Epithelial cell of proximal tubule (primary cell): ENCODE results near the gene TTC21B. TPM values are rescaled to one million over a fixed set of nuclear protein-coding genes. Genes with fewer than 3 reads are reported as not detected.

Experiments used
- DNase-seq: peaks from one replicate; pipeline ENCODE4 v3.0.0-alpha.2; 2011; ENCODE audit warnings: low read depth
- H3K4me3 ChIP-seq: 2 replicates; pipeline ENCODE4 v1.5.1; 2011; ENCODE audit warnings: low read depth, mild to moderate bottlenecking, low read length
- total RNA-seq: library from RNA; depleted of rRNA; stranded (reverse); fragments of >200 nt; gene quantifications from 2 replicates; pipeline ENCODE4 v1.2.3, GENCODE V29; 2015
- TF ChIP-seq, protein P1 (sequence below): conservative IDR thresholded peaks from 2 replicates; pipeline ENCODE4 v1.5.1; 2012; ENCODE audit warnings: low read depth, mild to moderate bottlenecking, low read length

Gene TTC21B
- total RNA-seq, 1 donor from 2014 or later: 9.1 TPM

DNA sequence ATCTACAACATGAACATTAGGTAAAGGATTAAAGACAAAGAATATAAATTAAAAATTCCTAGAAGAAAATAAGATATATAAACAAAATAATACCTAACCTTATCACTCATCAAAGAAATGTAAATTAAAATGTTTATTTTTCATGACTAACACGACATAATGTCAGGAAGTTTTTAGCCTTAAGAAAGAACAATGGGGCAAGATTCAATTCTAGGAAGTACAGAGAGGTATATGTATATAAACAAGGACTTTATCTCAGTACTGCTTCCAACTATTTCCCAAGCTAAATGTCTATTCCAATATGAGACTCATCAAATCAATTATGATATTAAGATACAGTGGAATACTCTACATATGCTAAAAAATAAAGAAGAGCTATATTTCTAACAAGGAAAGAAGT, 44.1 kb downstream of the TTC21B start:
- TF ChIP-seq, protein P1, sequence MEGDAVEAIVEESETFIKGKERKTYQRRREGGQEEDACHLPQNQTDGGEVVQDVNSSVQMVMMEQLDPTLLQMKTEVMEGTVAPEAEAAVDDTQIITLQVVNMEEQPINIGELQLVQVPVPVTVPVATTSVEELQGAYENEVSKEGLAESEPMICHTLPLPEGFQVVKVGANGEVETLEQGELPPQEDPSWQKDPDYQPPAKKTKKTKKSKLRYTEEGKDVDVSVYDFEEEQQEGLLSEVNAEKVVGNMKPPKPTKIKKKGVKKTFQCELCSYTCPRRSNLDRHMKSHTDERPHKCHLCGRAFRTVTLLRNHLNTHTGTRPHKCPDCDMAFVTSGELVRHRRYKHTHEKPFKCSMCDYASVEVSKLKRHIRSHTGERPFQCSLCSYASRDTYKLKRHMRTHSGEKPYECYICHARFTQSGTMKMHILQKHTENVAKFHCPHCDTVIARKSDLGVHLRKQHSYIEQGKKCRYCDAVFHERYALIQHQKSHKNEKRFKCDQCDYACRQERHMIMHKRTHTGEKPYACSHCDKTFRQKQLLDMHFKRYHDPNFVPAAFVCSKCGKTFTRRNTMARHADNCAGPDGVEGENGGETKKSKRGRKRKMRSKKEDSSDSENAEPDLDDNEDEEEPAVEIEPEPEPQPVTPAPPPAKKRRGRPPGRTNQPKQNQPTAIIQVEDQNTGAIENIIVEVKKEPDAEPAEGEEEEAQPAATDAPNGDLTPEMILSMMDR: no peak
- DNase-seq: no peak

DNA sequence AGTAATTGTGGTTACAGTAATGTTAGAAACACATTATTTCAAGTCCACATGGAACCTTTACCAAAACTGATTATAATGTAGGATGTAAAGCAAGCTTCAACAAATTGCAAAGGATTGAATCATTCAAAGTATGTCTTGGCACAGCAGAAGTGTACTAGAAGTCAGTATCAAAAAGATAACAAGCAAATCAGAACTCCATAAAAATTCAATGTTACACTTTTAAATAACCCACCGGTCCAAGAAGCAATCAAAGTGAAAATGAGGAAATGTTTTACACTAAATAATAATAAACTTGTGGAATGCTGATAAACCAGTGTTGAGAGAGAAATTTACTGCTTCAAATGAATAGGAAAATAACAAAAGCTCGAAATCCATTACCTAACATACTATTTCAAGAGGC, 47.7 kb downstream of the TTC21B start:
- TF ChIP-seq, protein P1: no peak
- H3K4me3 ChIP-seq: no peak overlapping the region
- no peak for DNase-seq

More for the DNA sequence above, 44.1 kb downstream of the TTC21B start:
- no peak overlapping the region for H3K4me3 ChIP-seq

DNA sequence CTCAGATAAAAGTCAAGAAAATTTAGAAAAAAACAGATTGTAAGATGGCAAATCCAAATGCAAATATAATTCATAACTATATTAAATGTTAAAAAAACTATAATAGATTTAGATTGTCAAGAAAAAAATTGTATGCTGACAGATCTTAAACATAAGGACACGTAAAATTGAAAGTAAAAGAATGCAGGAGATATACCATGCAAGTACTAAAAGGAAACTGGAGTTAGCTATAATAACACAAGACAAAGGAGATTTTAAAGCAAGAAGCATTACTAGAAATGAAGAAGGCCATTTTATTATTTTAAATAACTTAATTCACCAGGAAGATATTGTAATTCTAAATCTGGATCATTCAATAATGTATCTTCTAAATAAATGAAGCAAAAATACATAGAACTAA, 48.3 kb downstream of the TTC21B start:
- TF ChIP-seq, protein P1: no peak
- DNase-seq: no peak
- H3K4me3 ChIP-seq: no peak overlapping the region

DNA sequence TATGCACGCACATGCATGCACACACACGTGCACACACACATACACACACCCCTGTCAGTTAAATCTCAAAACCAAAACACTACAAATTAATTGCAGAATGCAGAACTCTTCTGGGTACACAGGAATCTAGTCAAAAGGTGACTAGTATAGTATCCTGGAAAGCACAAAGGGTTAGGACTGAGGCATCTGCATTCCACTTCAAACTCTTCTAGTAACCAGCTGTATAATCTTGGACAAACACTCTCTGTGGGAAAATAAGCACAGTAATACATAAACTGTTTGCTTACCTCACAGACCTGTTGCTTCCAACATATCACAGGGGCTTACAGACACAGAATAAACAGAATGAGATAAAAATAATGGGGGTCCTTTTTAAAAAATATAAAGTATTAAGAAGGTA, 49.1 kb downstream of the TTC21B start:
- TF ChIP-seq, protein P1: no peak
- no peak for DNase-seq
- no peak overlapping the region for H3K4me3 ChIP-seq

DNA sequence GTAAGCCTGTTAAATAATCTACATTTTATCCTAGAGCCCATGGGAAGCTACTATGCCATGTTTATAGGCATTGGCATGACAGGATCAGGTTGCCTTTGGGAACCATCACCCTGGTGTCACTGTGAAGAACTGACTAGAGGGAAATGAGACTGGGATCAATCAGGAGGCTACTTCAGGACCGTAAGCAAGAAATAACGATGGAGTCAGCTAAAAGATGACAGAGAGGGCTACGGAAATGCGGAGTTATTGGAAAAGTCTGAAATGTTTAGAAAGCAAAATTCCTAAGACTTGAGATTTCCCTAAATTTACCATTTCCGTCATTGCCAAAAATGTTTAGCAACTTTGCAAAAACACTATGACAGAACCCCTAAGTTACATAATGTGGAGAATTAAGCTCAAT, 50.2 kb downstream of the TTC21B start:
- DNase-seq: no peak
- TF ChIP-seq, protein P1: no peak
- no peak overlapping the region for H3K4me3 ChIP-seq

DNA sequence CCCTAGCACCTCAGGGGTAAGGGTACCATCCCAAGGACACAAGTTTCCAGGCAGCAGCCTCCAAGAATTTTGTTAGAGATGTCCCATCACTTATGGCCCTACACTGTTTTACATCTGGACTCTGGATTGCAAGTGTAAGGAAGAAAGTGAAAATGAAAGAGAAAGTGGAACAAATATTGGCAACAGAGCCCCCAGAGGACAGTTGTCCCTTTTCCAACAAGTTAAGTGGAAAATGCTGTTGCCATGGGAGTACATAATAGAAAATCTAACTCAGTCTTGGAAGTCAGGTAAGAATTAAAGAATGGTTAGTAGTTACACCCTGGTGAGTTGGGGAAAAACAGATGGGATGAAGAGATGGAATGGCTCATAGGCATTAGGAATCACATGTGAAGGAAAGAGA, 50.6 kb downstream of the TTC21B start:
- DNase-seq: no peak
- TF ChIP-seq, protein P1: peak; percentile 19
- no peak overlapping the region for H3K4me3 ChIP-seq

DNA sequence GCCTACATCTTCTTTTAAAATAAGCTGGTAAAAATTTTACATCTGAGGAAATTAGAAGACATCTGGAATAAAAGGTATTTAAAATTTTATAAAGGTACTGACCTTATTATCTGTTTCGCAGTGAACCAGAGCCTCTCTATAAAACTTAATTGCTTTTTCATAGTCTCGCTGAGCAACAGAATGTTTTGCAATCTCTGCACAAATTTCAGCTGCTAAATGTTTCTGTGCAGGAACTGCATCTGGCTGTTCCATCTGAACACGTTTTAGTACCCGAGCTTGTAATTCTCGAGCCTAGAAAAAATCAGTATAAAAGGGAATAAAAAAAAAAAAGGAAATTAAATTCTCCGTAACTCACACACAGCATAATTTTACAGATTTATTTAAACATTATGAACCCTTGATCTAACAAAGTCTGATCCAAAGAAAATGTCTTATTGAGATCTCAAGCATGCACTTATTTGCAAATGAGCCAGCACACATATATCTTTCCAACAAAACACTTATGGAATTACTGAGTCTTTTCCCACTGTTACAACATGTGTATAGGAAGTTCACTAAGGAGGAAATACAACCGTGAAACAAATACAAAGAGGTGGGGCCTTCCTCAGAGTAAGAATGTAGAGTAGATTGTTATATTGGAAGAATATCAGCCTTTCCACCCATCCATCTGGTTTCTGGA, 51.8 kb downstream of the TTC21B start:
- no peak for DNase-seq

More for the DNA sequence above, 51.8 kb downstream of the TTC21B start:
- TF ChIP-seq, protein P1: no peak
- H3K4me3 ChIP-seq: no peak overlapping the region
